Hepatocyte (in vitro differentiated cells): ENCODE measurements around the gene HSPE1.

Experiments
- CTCF ChIP-seq: fragments of 200-600 bp; sonication (generic); IDR thresholded peaks from 2 replicates; pipeline ENCODE4 v1.5.1; 2016; ENCODE audit warnings: antibody characterized with exemption, mild to moderate bottlenecking; ENCODE audit not compliant: poor library complexity
- EZH2 ChIP-seq: fragments of 200-600 bp; sonication (generic); IDR thresholded peaks from 2 replicates; pipeline ENCODE4 v1.6.1; 2016; ENCODE audit warnings: antibody characterized with exemption, mild to moderate bottlenecking, borderline replicate concordance

GRCh38 chr2:197487385-197487784 lies 12.8 kb upstream of the HSPE1 start:
- no peak for TF ChIP-seq CTCF
- TF ChIP-seq EZH2 = no peak
